KMS-11 (cell line): ENCODE data around the gene MITF.
"Not testable (repeated sequence)": the region's sequence is repeated elsewhere in the genome, so short reads cannot be mapped to it uniquely, and the experiment has no call there.

Experiments
- H2AFZ ChIP-seq: fragments of 200-600 bp; sonication (generic); 2 replicates; pipeline ENCODE4 v1.6.1; 2016; ENCODE audit warnings: antibody characterized with exemption, mixed run types, low read depth
- H3K27ac ChIP-seq: fragments of 200-600 bp; sonication (generic); 2 replicates; pipeline ENCODE4 v1.6.1; 2016; ENCODE audit warnings: mild to moderate bottlenecking, mixed run types
- H3K27me3 ChIP-seq: fragments of 200-600 bp; sonication (generic); 2 replicates; pipeline ENCODE4 v1.6.1; 2017; ENCODE audit warnings: mild to moderate bottlenecking, low read depth, mixed run types, moderate library complexity; ENCODE audit not compliant: insufficient read depth
- H3K36me3 ChIP-seq: fragments of 200-600 bp; sonication (generic); 2 replicates; pipeline ENCODE4 v1.6.1; 2017; ENCODE audit warnings: mild to moderate bottlenecking, mixed run types; ENCODE audit not compliant: insufficient read depth
- H3K4me1 ChIP-seq: fragments of 200-600 bp; sonication (generic); 2 replicates; pipeline ENCODE4 v1.6.1; 2016; ENCODE audit warnings: mild to moderate bottlenecking, low read depth, mixed run types; ENCODE audit not compliant: poor library complexity, severe bottlenecking
- H3K4me2 ChIP-seq: fragments of 200-600 bp; sonication (generic); 2 replicates; pipeline ENCODE4 v1.7.0; 2016; ENCODE audit warnings: mild to moderate bottlenecking, mixed run types
- H3K4me3 ChIP-seq: fragments of 200-600 bp; sonication (generic); IDR thresholded peaks from 2 replicates; pipeline ENCODE4 v1.6.1; 2017; ENCODE audit warnings: low read depth, low read length, mixed read lengths; ENCODE audit not compliant: insufficient read depth
- H3K79me2 ChIP-seq: fragments of 200-600 bp; sonication (generic); 2 replicates; pipeline ENCODE4 v1.6.1; 2016; ENCODE audit warnings: low read depth, mixed run types; ENCODE audit not compliant: insufficient read depth
- H3K9ac ChIP-seq: fragments of 200-600 bp; sonication (generic); 2 replicates; pipeline ENCODE4 v1.6.1; 2016; ENCODE audit warnings: mild to moderate bottlenecking, mixed run types
- H4K20me1 ChIP-seq: fragments of 200-600 bp; sonication (generic); 2 replicates; pipeline ENCODE4 v1.6.1; 2016; ENCODE audit warnings: mild to moderate bottlenecking, mixed run types; ENCODE audit not compliant: insufficient read depth
- CTCF ChIP-seq: fragments of 200-600 bp; sonication (generic); conservative IDR thresholded peaks from 2 replicates; pipeline ENCODE4 v1.6.1; 2017; ENCODE audit warnings: low read depth, mild to moderate bottlenecking, antibody characterized with exemption, low read length, moderate library complexity, mixed read lengths

Gene MITF

GRCh38 chr3:69913422-69913821, 174.2 kb downstream of the MITF start:
- no peak overlapping the region for H3K9ac ChIP-seq
- no peaks in the 10 kb centered on the region for H3K4me1 ChIP-seq
- H4K20me1 ChIP-seq = no peaks in the 10 kb centered on the region
- H2AFZ ChIP-seq = no peak overlapping the region
- no peak overlapping the region for H3K4me2 ChIP-seq
- TF ChIP-seq CTCF = no peak
- no peak overlapping the region for H3K4me3 ChIP-seq
- H3K27me3 ChIP-seq = no peaks in the 10 kb centered on the region
- H3K36me3 ChIP-seq = no peaks in the 10 kb centered on the region
- H3K27ac ChIP-seq = no peak overlapping the region
- H3K79me2 ChIP-seq = no peaks in the 10 kb centered on the region

GRCh38 chr3:69914395-69914794, 175.1 kb downstream of the MITF start:
- no peaks in the 10 kb centered on the region for H4K20me1 ChIP-seq
- no peak overlapping the region for H2AFZ ChIP-seq
- TF ChIP-seq CTCF = no peak
- H3K79me2 ChIP-seq = no peaks in the 10 kb centered on the region
- no peaks in the 10 kb centered on the region for H3K27me3 ChIP-seq
- no peaks in the 10 kb centered on the region for H3K36me3 ChIP-seq
- H3K4me1 ChIP-seq = no peaks in the 10 kb centered on the region
- no peak overlapping the region for H3K27ac ChIP-seq
- H3K4me2 ChIP-seq = no peak overlapping the region
- H3K9ac ChIP-seq = no peak overlapping the region
- no peak overlapping the region for H3K4me3 ChIP-seq

- Histone ChIP-seq H3K4me3 (no peak overlapping the region), H2AFZ (no peak overlapping the region), H3K4me2 (no peak overlapping the region), H3K4me1 (no peaks in the 10 kb centered on the region), H3K27ac (no peak overlapping the region), H3K79me2 (no peaks in the 10 kb centered on the region), H3K9ac (no peak overlapping the region), H4K20me1 (no peaks in the 10 kb centered on the region), H3K27me3 (no peaks in the 10 kb centered on the region), H3K36me3 (no peaks in the 10 kb centered on the region)
- TF ChIP-seq CTCF = no peak
Measured at GRCh38 chr3:69915726-69916125, 176.5 kb downstream of the MITF start.

- H3K4me3 ChIP-seq, H3K27me3 ChIP-seq, H3K27ac ChIP-seq, H3K4me1 ChIP-seq, H2AFZ ChIP-seq, H4K20me1 ChIP-seq, H3K36me3 ChIP-seq, H3K9ac ChIP-seq, H3K79me2 ChIP-seq, H3K4me2 ChIP-seq: not testable (repeated sequence)
Measured at GRCh38 chr3:69920009-69920408, 180.7 kb downstream of the MITF start.

- Histone ChIP-seq H2AFZ (no peak overlapping the region), H3K27me3 (no peaks in the 10 kb centered on the region), H3K79me2 (no peaks in the 10 kb centered on the region), H3K9ac (no peak overlapping the region), H3K27ac (no peak overlapping the region), H3K4me3 (no peak overlapping the region), H3K4me2 (no peak overlapping the region), H4K20me1 (no peaks in the 10 kb centered on the region), H3K36me3 (no peaks in the 10 kb centered on the region), H3K4me1 (no peaks in the 10 kb centered on the region)
- no peak for TF ChIP-seq CTCF
Measured at GRCh38 chr3:69921651-69922050, 182.4 kb downstream of the MITF start.
